ENCODE data around the gene NR2F6. TPM values are rescaled to one million over a fixed set of nuclear protein-coding genes. Genes with fewer than 3 reads are reported as not detected.

Gene NR2F6
- total and polyA plus RNA-seq, 2 experiments from 2014 or later = 124 to 173 TPM

DNA sequence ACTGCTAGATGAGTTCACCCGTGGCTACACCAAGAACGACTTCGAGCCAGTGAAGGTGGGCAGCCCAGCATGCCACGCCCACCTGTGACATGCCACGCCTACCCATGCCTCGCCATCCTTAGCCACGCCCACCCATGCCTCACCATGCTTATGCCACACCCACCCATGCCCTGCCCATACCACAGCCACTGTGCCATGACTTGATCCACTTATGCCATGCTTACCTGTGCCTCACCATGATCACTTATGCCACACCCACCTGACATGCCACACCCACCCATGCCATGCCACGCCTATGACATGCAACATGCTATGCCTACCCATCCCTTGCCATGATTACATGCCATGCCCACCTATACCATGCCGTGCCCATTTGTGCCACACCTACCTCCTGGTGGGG lies 43.5 kb downstream of the NR2F6 start:
- peaks cover 14% of the 10 kb centered on the region for H3K36me3 ChIP-seq
- no peaks in the 10 kb centered on the region for H3K9me3 ChIP-seq (ENCODE audit: low read depth)
- no peaks in the 10 kb centered on the region for H3K4me1 ChIP-seq (ENCODE audit: low read depth)
- no peak for DNase-seq (ENCODE audit: low read depth in 1 of 2, low spot score in 1 of 2)
- no peak overlapping the region for H3K27ac ChIP-seq
- no peak overlapping the region for H3K4me3 ChIP-seq
- no peaks in the 10 kb centered on the region for H3K27me3 ChIP-seq
- TF ChIP-seq, protein P1, sequence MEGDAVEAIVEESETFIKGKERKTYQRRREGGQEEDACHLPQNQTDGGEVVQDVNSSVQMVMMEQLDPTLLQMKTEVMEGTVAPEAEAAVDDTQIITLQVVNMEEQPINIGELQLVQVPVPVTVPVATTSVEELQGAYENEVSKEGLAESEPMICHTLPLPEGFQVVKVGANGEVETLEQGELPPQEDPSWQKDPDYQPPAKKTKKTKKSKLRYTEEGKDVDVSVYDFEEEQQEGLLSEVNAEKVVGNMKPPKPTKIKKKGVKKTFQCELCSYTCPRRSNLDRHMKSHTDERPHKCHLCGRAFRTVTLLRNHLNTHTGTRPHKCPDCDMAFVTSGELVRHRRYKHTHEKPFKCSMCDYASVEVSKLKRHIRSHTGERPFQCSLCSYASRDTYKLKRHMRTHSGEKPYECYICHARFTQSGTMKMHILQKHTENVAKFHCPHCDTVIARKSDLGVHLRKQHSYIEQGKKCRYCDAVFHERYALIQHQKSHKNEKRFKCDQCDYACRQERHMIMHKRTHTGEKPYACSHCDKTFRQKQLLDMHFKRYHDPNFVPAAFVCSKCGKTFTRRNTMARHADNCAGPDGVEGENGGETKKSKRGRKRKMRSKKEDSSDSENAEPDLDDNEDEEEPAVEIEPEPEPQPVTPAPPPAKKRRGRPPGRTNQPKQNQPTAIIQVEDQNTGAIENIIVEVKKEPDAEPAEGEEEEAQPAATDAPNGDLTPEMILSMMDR (IDR thresholded peaks at IDR 0.05; ENCODE audit: low read depth, low read length) = no peak

DNA sequence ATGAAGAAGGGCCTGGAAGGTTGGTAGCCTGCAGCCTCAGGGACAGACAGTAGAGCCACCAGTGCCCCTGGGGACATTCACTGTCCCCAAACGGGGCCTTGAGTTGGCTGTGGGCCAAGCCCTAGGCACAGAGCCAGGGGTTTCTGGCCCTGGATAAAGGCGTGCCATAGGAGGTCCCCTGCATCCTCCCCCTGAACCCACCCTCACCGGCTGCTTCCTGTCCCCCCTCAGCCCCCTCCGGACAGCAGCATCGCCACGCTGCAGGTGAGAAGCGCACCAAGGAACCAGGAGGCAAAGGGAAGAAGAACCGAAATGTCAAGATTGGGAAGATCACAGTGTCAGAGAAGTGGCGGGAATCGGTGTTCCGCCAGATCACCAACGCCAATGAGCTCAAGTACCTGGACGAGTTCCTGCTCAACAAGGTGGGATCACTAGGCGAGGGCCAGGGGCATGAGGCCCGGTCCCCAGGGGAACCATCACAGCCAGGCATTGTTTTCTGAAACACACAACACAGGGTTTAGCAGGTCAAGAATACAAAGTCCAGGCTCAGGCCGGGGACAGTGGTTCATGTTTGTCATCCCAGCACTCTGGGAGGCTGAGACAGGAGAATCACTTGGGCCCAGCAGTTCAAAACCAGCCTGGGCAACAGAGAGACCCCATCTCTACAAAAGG lies 45.2 kb downstream of the NR2F6 start:
- H3K4me3 ChIP-seq = no peak overlapping the region
- TF ChIP-seq, protein P1 (IDR thresholded peaks at IDR 0.05; ENCODE audit: low read depth, low read length) = no peak
- H3K36me3 ChIP-seq = peaks cover 14% of the 10 kb centered on the region
- H3K9me3 ChIP-seq (ENCODE audit: low read depth) = no peaks in the 10 kb centered on the region
- no peak for DNase-seq (ENCODE audit: low read depth in 1 of 2, low spot score in 1 of 2)
- no peak overlapping the region for H3K27ac ChIP-seq
- no peaks in the 10 kb centered on the region for H3K4me1 ChIP-seq (ENCODE audit: low read depth)
- no peaks in the 10 kb centered on the region for H3K27me3 ChIP-seq

DNA sequence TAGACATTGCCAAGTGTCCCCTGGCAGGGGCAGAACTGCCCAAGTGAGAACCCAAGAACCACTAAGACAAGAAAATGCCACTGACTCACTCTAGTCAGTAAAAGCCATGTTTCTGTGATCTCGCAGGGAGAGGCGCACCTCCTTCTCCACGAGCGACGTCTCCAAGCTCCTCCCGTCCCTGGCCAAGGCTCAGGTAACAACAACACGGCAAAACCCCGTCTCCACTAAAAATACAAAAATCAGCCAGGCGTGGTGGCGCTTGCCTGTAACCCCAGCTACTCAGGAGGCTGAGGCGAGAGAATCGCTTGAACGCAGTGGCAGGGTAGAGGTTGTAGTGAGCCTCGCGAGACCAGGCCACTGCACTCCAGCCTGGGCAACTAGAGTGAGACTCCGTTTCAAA lies 48.1 kb downstream of the NR2F6 start:
- H3K36me3 ChIP-seq = peaks cover 16% of the 10 kb centered on the region
- TF ChIP-seq, protein P1 (IDR thresholded peaks at IDR 0.05; ENCODE audit: low read depth, low read length) = no peak

DNA sequence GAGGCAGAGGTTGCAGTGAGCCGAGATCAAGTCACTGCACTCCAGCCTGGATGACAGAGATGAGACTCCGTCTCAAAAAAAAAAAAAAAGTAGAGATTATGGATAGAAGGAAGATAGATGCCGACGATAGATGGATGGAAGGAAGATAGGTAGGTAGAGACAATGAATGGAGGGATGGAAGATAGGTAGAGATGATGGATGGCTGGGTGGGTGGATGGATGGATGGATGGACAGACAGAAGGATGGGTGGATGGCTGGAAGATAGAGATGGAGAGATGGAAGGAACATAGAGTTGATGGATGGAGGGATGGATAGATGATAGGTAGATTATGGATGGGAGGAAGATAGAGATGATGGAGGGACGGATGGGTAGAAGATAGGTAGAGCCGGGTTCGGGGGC lies 49.1 kb downstream of the NR2F6 start:
- Histone ChIP-seq H3K4me3 (no peak overlapping the region), H3K27me3 (no peaks in the 10 kb centered on the region), H3K9me3 (ENCODE audit: low read depth) (no peaks in the 10 kb centered on the region), H3K27ac (no peak overlapping the region), H3K4me1 (ENCODE audit: low read depth) (no peaks in the 10 kb centered on the region), H3K36me3 (peaks cover 13% of the 10 kb centered on the region)
- DNase-seq (ENCODE audit: low read depth in 1 of 2, low spot score in 1 of 2) = no peak
- TF ChIP-seq, protein P1 (IDR thresholded peaks at IDR 0.05; ENCODE audit: low read depth, low read length) = no peak

More for the DNA sequence above, 48.1 kb downstream of the NR2F6 start:
- H3K4me3 ChIP-seq = no peak overlapping the region
- H3K9me3 ChIP-seq (ENCODE audit: low read depth) = no peaks in the 10 kb centered on the region
- H3K4me1 ChIP-seq (ENCODE audit: low read depth) = no peaks in the 10 kb centered on the region
- H3K27ac ChIP-seq = no peak overlapping the region
- DNase-seq (ENCODE audit: low read depth in 1 of 2, low spot score in 1 of 2) = no peak
- no peaks in the 10 kb centered on the region for H3K27me3 ChIP-seq

DNA sequence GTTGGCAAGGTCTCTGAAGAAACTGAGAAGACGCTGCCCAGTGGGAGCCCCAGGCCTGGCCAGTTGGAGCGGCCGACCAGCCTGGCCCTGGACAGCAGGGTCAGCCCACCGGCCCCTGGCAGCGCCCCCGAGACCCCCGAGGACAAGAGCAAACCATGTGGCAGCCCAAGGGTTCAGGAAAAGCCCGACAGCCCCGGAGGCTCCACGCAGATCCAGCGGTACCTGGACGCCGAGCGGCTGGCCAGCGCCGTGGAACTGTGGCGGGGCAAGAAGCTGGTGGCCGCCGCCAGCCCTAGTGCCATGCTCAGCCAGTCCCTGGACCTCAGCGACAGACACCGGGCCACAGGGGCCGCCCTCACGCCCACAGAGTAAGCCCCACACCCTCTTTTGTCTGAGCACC lies 50.6 kb downstream of the NR2F6 start:
- TF ChIP-seq, protein P1 (IDR thresholded peaks at IDR 0.05; ENCODE audit: low read depth, low read length) = no peak
- DNase-seq (ENCODE audit: low read depth in 1 of 2, low spot score in 1 of 2) = no peak
- no peaks in the 10 kb centered on the region for H3K9me3 ChIP-seq (ENCODE audit: low read depth)
- no peak overlapping the region for H3K27ac ChIP-seq
- H3K4me3 ChIP-seq = no peak overlapping the region
- H3K36me3 ChIP-seq = peaks cover 14% of the 10 kb centered on the region
- no peaks in the 10 kb centered on the region for H3K27me3 ChIP-seq
- H3K4me1 ChIP-seq (ENCODE audit: low read depth) = no peaks in the 10 kb centered on the region

Measured in cardiac muscle cell (in vitro differentiated cells and primary cell).